ENCODE results near the gene EMP2.
"Not testable (repeated sequence)": the region's sequence is repeated elsewhere in the genome, so short reads cannot be mapped to it uniquely, and the experiment has no call there.

The EMP2 gene

GRCh38 chr16:10521681-10522274, 58.6 kb downstream of the EMP2 start:
- DNase-seq (ENCODE audit: low read depth in 2 of 2): peak; percentile 18 to 20

- no peak for DNase-seq (ENCODE audit: low read depth in 2 of 2)
These were observed 59.4 kb downstream of the EMP2 start for GRCh38 chr16:10520869-10521578.

- no peak for DNase-seq (ENCODE audit: low read depth in 2 of 2)
These were observed 60.2 kb downstream of the EMP2 start for GRCh38 chr16:10519929-10520868.

GRCh38 chr16:10519297-10519696, 61.1 kb downstream of the EMP2 start:
- DNase-seq (ENCODE audit: low read depth in 2 of 2): no peak

GRCh38 chr16:10518479-10519041, 61.8 kb downstream of the EMP2 start:
- DNase-seq (ENCODE audit: low read depth in 2 of 2): no peak

GRCh38 chr16:10517868-10518267, 62.5 kb downstream of the EMP2 start:
- DNase-seq (ENCODE audit: low read depth in 2 of 2): no peak

- peak; percentile 25 to 27 for DNase-seq (ENCODE audit: low read depth in 2 of 2)
These were observed 65.9 kb downstream of the EMP2 start for GRCh38 chr16:10514369-10515055.

- peak in 1 of 2 donors; percentile 6 for DNase-seq (ENCODE audit: low read depth in 2 of 2)
These were observed 68.6 kb downstream of the EMP2 start for GRCh38 chr16:10511829-10512228.

GRCh38 chr16:10510279-10510678, 70.1 kb downstream of the EMP2 start:
- DNase-seq (ENCODE audit: low read depth in 2 of 2): no peak

- DNase-seq (ENCODE audit: low read depth in 2 of 2): peak; percentile 12 to 46
These were observed 70.8 kb downstream of the EMP2 start for GRCh38 chr16:10509534-10510025.

- DNase-seq (ENCODE audit: low read depth in 2 of 2): not testable (repeated sequence)
These were observed 75.1 kb downstream of the EMP2 start for GRCh38 chr16:10505286-10505685.

- no peak for DNase-seq (ENCODE audit: low read depth in 2 of 2)
These were observed 76.0 kb downstream of the EMP2 start for GRCh38 chr16:10504404-10504885.

- DNase-seq (ENCODE audit: low read depth in 2 of 2): no peak
These were observed 77.6 kb downstream of the EMP2 start for GRCh38 chr16:10502776-10503175.

- no peak for DNase-seq (ENCODE audit: low read depth in 2 of 2)
These were observed 79.3 kb downstream of the EMP2 start for GRCh38 chr16:10501016-10501607.

- DNase-seq (ENCODE audit: low read depth in 2 of 2): no peak
These were observed 79.8 kb downstream of the EMP2 start for GRCh38 chr16:10500582-10500981.

GRCh38 chr16:10497132-10498101, 83.0 kb downstream of the EMP2 start:
- no peak for DNase-seq (ENCODE audit: low read depth in 2 of 2)

- DNase-seq (ENCODE audit: low read depth in 2 of 2): no peak
These were observed 85.4 kb downstream of the EMP2 start for GRCh38 chr16:10495031-10495345.

GRCh38 chr16:10494343-10495030, 85.9 kb downstream of the EMP2 start:
- no peak for DNase-seq (ENCODE audit: low read depth in 2 of 2)

- DNase-seq (ENCODE audit: low read depth in 2 of 2): no peak
These were observed 87.1 kb downstream of the EMP2 start for GRCh38 chr16:10493276-10493675.
